B cell (primary cell): ENCODE data around the gene PRTN3.

Experiments
- CTCF ChIP-seq: fragments of 200-600 bp; IDR thresholded peaks from one replicate; pipeline ENCODE4 v1.8.0; 2022; ENCODE audit warnings: antibody characterized with exemption, mild to moderate bottlenecking
- EZH2 ChIP-seq: IDR thresholded peaks from 2 replicates; pipeline ENCODE4 v1.6.1; 2012; ENCODE audit warnings: borderline replicate concordance, low read depth, mild to moderate bottlenecking, moderate library complexity, low read length; ENCODE audit not compliant: insufficient read depth, poor library complexity, severe bottlenecking

- TF ChIP-seq CTCF (no peak), EZH2 (no peak)
Observed at GRCh38 chr19:821825-822503, 18.8 kb upstream of the PRTN3 start, which contains the start of gene PLPPR3.
